ENCODE results near the gene RNF114.
"Not testable (repeated sequence)": the region's sequence is repeated elsewhere in the genome, so short reads cannot be mapped to it uniquely, and the experiment has no call there.

RNF114 gene

DNA sequence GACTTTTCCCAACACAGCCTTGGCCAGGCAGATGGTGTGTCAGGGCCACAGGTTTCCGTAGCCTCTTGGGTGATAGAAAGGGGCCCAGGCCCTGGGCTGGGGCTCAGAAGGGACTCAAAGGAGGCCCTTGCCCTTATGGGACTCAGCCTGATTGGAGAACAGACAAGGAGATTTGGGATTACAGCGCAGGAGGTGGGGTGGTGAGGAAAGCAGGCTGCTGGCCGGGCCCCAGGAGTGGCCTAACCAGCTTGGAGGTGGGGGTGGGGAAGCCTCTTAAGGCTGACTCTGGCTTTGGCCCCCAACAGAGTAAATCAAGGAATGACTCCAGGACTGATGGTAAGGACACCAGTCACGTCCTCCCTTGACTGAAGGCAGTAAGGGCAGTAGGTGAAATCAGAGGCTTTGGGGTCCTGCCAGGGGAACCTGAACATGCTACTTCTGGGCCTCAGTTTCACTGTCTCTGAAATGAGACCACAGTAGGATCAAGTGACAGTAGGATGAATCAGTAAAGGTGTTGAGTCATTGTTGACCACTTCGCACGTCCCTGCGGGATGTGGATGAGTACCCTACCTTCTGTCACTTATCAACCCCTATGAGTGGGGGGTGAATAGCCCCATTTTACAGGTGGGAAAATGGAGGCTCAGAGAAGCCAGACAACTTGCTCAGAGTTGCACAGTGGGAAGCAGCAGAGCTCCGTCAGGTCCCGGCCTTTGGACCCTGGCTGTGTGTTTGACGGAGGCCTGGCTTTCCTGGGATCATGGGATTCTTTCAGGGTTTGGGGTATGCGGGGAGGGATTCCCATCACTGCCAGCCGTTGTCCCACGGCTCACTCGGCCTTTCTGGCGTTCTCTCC lies 51.0 kb downstream of the RNF114 start:
- peak; percentile 48 for DNase-seq

DNA sequence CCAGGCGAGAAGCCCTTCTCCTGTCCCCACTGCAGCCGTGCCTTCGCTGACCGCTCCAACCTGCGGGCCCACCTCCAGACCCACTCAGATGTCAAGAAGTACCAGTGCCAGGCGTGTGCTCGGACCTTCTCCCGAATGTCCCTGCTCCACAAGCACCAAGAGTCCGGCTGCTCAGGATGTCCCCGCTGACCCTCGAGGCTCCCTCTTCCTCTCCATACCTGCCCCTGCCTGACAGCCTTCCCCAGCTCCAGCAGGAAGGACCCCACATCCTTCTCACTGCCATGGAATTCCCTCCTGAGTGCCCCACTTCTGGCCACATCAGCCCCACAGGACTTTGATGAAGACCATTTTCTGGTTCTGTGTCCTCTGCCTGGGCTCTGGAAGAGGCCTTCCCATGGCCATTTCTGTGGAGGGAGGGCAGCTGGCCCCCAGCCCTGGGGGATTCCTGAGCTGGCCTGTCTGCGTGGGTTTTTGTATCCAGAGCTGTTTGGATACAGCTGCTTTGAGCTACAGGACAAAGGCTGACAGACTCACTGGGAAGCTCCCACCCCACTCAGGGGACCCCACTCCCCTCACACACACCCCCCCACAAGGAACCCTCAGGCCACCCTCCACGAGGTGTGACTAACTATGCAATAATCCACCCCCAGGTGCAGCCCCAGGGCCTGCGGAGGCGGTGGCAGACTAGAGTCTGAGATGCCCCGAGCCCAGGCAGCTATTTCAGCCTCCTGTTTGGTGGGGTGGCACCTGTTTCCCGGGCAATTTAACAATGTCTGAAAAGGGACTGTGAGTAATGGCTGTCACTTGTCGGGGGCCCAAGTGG lies 51.9 kb downstream of the RNF114 start:
- DNase-seq: no peak

DNA sequence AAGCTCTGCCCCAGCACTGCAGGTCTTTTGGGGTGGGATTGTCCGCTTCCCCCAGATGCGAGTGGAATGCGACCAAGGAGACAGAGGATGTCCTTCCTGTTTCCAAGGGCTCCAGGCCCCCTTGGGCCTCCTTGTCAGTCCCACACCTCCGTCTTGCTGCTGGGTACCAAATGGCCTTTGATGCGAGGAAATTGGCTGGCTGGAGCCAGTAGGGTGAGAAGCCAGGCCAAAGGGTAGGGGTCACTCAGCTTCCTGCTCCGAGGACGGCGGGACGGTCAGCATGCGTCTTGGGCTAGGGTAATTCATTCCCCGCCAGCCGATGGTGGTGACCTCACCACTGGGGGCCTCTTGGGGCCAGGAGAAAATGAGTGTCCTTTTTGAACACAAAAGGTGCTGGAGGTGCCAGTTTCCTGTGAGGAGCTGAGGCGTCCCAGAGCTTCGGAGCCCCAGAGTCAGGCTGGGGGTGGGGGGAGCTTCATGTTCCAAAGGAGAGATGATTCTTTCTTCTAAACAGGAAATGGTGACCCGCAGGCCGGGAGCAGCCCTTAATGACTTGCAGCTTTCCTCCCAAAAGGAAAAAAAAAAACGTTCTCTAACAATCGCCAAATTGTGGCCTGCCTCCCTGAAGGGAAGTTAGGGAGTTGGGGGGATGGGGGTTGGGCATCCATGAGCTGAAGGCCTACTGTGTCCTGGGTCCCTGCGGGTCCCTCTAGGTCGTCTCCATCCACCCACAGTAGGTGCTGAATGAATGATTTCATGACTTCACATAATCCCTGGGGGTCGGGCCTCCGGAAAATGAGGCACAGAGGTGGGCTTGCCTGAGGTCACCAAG lies 53.3 kb downstream of the RNF114 start:
- DNase-seq: peak; percentile 95

DNA sequence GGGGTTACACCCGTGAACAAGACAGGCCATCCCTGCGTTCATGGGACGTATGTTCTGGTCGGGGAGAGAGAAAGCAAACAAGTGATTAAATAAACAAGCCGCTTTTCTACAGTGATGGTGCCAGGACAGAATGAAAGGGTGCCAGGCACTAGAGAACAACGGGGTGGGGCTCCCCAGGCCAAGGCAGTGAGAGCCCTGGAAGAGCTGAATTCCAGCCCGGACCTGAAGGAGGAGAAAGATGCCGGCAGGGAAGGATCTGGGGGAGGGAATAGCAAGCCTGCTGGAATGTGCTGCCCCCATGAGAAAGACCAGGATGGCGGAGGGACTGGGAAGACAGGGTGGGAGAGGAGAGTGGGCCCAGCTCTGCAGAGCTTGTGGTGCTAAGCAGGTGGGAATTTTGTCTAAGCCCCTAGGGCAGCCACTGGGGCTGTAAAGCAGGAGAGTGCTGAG lies 54.1 kb downstream of the RNF114 start:
- DNase-seq: peak; percentile 59

DNA sequence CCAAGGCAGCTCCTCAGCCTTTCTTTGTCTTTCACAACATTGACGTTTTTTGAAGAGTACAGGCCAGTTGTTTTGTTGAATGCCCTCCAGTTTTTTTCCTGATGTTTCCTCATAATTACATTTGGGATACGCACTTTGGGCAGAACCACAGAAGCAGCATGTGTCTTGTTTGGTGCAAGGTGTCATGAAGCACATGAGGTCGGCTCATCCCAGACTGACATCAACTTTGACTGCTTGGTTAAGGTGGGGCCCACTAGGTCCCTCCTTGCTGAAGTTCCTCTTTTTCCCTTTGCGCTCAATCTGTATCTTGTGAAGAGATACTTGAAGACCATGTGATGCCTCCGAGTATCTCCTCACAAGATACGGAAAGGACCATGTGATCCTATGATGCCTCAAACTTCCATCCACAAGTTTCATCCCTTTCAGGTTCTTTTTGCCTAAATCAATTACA lies 57.1 kb downstream of the RNF114 start:
- no peak for DNase-seq

DNA sequence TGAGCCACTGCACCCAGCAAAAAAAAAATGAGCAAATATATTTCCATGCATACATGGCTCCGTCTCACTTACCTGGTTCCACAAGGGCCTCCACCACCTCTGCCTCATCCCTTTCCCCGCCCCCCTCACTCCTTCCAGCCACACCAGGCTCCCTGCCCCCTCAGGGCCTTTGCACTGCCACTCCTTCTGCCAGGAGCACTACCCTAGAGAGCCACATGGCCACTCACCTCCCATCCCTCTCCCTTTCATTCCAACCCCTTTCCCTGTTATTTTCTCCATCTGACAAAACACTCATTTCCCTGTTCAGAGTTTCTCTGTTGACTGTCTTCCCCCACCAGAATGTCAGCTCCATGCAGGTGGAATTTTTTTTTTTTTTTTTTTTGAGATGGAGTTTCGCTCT lies 59.4 kb downstream of the RNF114 start:
- no peak for DNase-seq

DNA sequence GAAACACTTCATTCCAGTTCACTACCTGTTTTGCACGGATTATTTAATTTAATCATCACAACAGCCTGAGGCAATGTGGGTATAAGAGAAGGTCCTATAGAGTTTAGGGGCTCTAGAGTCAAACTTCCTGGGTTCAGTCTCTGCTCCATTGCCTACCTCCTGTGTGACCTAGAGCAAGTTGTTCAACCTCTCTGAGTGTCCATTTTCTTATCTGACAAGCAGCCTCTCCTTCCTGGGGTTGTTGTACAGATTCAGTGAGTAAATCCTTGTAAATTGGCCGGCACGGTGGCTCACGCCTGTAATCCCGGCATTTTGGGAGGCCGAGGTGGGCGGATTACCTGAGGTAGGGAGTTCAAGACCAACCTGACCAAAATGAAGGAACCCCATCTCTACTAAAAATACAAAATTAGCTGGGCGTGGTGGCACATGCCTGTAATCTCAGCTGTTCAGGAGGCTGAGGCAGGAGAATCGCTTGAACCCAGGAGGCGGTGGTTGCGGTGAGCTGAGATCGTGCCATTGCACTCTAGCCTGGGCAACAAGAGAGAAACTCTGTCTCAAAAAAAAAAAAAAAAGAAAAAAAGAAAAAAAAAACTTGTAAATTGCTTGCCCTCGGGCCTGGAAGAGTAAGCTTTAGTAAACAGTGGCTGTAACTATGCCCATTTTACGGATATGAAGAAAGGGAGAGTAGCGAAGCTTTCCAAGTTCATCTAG lies 62.4 kb downstream of the RNF114 start:
- DNase-seq: not testable (repeated sequence)

DNA sequence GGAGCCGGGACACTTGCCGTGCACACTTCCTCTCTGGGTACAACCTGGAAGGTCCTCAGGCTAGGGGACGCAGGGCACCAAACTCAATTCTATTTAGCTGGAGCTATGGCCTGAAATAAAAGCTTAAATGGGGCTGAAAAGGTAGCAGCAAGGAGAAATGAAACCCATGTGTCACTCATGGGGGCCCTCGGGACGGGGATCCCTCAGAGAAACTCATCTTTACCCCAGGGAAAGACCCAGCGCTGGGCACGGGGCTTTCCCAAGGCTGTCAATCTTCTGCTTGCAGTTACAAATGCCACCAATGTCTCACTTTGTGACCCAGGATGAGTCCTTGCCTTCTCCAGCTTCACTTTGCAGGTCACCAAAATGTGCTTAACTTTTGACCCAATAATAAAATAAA lies 63.1 kb downstream of the RNF114 start:
- no peak for DNase-seq

- DNase-seq: not testable (repeated sequence)
These were observed 64.5 kb downstream of the RNF114 start for GRCh38 chr20:50000548-50001222.

DNA sequence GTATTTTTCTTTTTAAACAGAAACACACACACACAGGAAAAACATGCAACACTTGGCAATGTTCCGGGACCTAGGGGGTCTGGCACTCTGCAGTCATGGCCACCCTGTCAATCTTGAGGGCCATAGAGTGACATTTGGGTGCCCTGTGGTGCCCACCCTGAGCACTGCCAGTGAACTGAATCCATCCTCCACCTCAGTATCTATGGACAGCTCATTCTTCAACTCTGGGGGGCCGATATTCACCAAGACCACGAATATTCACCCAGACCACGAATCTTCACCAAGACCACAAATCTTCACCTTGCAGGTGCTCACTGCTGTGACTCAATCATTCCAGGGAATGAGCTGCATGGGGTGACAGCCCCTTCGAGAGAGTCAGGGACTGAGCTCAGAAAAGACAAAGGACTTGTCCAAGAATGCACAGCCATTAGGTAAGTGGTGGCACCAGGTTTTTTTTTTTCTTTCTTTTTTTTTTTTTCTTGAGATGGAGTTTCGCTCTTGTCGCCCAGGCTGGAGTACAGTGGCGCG lies 65.7 kb downstream of the RNF114 start:
- peak; percentile 72 for DNase-seq

DNA sequence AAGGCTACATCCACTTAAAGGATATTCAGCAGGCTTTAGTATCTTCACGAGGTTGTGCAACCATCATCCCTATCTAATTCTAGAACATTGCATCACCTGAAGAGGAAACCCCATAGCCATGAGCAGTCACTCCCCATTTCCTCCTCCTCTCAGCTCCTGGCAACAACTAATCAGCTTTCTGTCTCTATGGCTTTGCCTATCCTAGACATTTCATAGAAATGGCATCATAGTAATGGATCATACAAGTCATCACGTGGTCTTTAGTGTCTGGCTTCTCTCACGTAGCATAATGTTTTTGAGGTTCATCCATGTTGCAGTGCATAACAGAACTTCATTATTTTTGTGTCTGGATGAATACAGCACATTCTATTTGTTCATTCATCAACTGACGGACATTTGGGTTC lies 67.1 kb downstream of the RNF114 start:
- peak; percentile 95 for DNase-seq

Measured in fibroblast of skin of right biceps (primary cell).